ENCODE data around the gene HEXB. TPM values are rescaled to one million over a fixed set of nuclear protein-coding genes. Genes with fewer than 3 reads are reported as not detected.

Gene HEXB
- total RNA-seq, 2 donors from 2014 or later = 139 to 156 TPM

DNA sequence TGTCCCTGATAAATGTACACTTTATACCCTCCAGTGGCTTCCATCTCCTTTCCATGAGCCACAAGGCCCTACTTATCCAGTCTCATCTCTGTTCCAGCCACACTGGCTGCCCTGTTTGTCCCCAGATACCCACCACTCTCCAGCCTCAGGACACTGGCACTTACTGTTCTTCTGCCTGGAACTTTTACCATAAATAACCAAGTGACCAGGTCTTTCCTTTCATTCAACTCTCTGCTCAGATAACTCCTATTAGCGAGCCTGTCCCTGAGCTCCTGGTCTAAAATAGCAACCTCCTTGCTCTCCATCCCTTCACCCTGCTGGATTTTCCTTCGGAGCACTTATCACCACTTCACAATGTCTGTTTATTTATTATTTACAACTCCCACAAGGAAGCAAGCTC lies 27.9 kb upstream of the HEXB start:
- Histone ChIP-seq H3K36me3 (no peaks in the 10 kb centered on the region), H3K4me3 (no peak overlapping the region), H3K4me1 (ENCODE audit: control insufficient read depth in 1 of 2, low read depth in 2 of 2) (no peaks in the 10 kb centered on the region), H3K9me3 (no peaks in the 10 kb centered on the region), H3K27me3 (replicated peaks; ENCODE audit: insufficient read depth) (no peaks in the 10 kb centered on the region), H3K27ac (no peak overlapping the region)
- TF ChIP-seq, protein P1, sequence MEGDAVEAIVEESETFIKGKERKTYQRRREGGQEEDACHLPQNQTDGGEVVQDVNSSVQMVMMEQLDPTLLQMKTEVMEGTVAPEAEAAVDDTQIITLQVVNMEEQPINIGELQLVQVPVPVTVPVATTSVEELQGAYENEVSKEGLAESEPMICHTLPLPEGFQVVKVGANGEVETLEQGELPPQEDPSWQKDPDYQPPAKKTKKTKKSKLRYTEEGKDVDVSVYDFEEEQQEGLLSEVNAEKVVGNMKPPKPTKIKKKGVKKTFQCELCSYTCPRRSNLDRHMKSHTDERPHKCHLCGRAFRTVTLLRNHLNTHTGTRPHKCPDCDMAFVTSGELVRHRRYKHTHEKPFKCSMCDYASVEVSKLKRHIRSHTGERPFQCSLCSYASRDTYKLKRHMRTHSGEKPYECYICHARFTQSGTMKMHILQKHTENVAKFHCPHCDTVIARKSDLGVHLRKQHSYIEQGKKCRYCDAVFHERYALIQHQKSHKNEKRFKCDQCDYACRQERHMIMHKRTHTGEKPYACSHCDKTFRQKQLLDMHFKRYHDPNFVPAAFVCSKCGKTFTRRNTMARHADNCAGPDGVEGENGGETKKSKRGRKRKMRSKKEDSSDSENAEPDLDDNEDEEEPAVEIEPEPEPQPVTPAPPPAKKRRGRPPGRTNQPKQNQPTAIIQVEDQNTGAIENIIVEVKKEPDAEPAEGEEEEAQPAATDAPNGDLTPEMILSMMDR (IDR thresholded peaks at IDR 0.05) = no peak
- ATAC-seq (ENCODE audit: insufficient number of reproducible peaks, low FRiP score, low read depth) (no peak), DNase-seq (ENCODE audit: low spot score) (no peak)

DNA sequence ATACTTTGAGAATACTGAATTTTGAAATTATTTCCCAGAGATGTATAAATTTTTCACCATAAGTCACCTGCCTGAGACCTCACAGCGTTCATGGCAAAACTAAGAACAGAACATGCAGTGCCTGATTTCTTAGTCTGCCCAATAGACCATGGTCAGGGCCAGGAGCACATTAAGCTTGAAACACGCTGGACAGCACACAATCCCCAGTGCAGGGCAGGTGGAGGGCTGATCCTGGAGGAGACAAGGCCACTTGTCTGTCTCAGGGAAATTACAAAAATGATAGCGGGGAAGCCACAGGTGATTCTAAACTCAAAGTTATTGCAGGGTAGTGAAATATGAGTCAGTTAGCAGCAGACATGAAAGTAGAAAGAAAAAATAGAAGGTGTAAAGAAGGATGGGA lies 25.9 kb upstream of the HEXB start:
- Histone ChIP-seq H3K4me1 (ENCODE audit: control insufficient read depth in 1 of 2, low read depth in 2 of 2) (no peaks in the 10 kb centered on the region), H3K27me3 (replicated peaks; ENCODE audit: insufficient read depth) (no peaks in the 10 kb centered on the region), H3K9me3 (no peaks in the 10 kb centered on the region), H3K27ac (no peak overlapping the region), H3K36me3 (no peaks in the 10 kb centered on the region), H3K4me3 (no peak overlapping the region)
- DNase-seq (ENCODE audit: low spot score) (no peak), ATAC-seq (ENCODE audit: insufficient number of reproducible peaks, low FRiP score, low read depth) (no peak)
- TF ChIP-seq, protein P1 (IDR thresholded peaks at IDR 0.05) = no peak

DNA sequence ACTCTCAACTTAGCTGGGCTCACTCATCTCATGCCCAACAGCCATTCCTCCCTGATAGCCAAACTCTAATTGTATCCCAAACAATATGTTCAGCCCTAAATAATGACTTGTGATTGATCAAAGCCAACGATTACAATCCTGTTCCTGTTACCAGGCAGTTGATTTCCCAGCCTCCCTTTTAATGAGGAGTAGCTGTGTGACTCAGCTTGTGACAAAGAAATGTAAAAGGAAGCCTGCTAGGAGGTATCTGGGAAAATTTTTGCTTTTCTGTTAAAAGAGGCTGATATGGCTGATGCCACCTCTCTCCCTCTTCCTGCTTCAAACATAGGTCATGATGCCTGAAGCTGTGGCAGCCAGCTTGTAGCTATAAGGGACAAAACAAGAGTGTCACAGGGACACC lies 24.9 kb upstream of the HEXB start:
- TF ChIP-seq, protein P1 (IDR thresholded peaks at IDR 0.05) = no peak
- Histone ChIP-seq H3K9me3 (no peaks in the 10 kb centered on the region), H3K27me3 (replicated peaks; ENCODE audit: insufficient read depth) (no peaks in the 10 kb centered on the region), H3K4me3 (no peak overlapping the region), H3K4me1 (ENCODE audit: control insufficient read depth in 1 of 2, low read depth in 2 of 2) (no peaks in the 10 kb centered on the region), H3K27ac (no peak overlapping the region), H3K36me3 (no peaks in the 10 kb centered on the region)
- DNase-seq (ENCODE audit: low spot score) (no peak), ATAC-seq (ENCODE audit: insufficient number of reproducible peaks, low FRiP score, low read depth) (no peak)

DNA sequence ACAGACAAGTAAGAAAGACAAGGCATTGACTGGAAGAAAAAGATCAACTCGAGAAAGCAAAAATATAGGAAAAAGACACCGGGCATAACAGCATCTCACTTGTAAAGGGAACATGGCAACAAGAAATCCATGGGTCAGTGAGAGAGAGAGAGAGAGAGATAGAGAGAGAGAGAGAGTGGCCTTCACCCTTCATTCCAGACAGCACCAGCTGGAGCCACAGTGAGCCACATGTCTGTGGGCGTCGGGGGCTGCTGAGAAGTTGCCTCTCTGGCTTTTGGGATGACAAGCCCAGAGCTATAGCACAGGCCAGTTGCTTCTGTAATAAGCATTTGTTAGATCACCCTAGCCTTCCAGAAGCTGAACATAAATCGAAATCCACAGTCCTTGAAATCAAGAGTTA lies 24.2 kb upstream of the HEXB start:
- Histone ChIP-seq H3K27ac (no peak overlapping the region), H3K9me3 (no peaks in the 10 kb centered on the region), H3K36me3 (no peaks in the 10 kb centered on the region), H3K4me1 (ENCODE audit: control insufficient read depth in 1 of 2, low read depth in 2 of 2) (no peaks in the 10 kb centered on the region), H3K27me3 (replicated peaks; ENCODE audit: insufficient read depth) (no peaks in the 10 kb centered on the region), H3K4me3 (no peak overlapping the region)
- TF ChIP-seq, protein P1 (IDR thresholded peaks at IDR 0.05) = no peak
- ATAC-seq (ENCODE audit: insufficient number of reproducible peaks, low FRiP score, low read depth) (no peak), DNase-seq (ENCODE audit: low spot score) (no peak)

DNA sequence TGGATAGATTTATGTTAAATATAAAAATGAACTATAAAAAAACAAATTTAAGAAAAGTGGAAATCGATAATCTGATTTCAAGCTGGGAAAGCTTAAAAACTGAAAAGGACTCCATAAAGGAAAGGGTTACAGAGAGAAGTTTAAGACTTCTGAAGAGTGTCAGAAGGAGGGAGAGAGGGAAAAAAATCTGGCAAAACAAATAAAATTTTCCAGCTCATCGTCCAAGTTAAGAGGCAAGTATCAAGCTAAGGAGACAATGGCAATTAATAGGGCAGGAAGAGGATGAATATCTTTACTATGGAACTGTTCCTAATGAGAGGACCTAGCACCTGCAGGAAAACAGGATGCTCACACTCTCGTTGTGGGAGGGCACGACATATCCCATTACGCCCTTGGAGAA lies 20.5 kb upstream of the HEXB start:
- Histone ChIP-seq H3K9me3 (no peaks in the 10 kb centered on the region), H3K27me3 (replicated peaks; ENCODE audit: insufficient read depth) (no peaks in the 10 kb centered on the region), H3K4me1 (ENCODE audit: control insufficient read depth in 1 of 2, low read depth in 2 of 2) (no peaks in the 10 kb centered on the region), H3K4me3 (no peak overlapping the region), H3K36me3 (no peaks in the 10 kb centered on the region), H3K27ac (no peak overlapping the region)
- DNase-seq (ENCODE audit: low spot score) (no peak), ATAC-seq (ENCODE audit: insufficient number of reproducible peaks, low FRiP score, low read depth) (no peak)
- TF ChIP-seq, protein P1 (IDR thresholded peaks at IDR 0.05) = no peak

Data from thoracic aorta (tissue), 2 donors.